HG03039 (cell line): ENCODE results near the gene POTEB2.
"Not testable (repeated sequence)": the region's sequence is repeated elsewhere in the genome, so short reads cannot be mapped to it uniquely, and the experiment has no call there.

Experiments
- ATAC-seq: cut with Tn5 transposase; IDR thresholded peaks from one replicate; pipeline ENCODE4 v1.9.1; 2021; ENCODE audit warnings: mild to moderate bottlenecking, moderate library complexity; ENCODE audit not compliant: unreplicated experiment

Gene POTEB2

GRCh38 chr15:20866214-20866613 is at the start of gene POTEB2:
Gene POTEB2, minus strand, starts transcription at chr15:20866314. Its CDS starts 33 bp downstream, at chr15:20866281.
- not testable (repeated sequence) for ATAC-seq

DNA sequence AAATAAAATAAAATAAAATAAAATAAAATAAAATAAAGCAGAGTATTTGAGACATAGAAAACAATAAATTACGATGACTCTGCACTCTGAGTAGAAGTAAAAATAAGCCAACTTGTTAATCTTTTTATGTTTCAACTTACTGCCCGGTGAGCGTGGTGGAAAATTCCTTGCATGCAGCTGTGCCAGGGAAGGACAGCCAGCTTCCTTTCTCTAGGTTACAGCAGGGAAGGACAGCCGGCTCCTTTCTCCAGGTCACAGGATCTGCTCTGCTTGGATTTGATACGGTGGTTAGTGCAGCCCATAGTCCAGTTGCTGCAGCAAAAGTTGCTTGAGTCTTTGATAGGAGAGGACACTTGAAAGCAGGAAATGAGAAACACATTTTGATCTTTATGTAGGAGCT is 13.8 kb upstream of the POTEB2 start:
- ATAC-seq, result not testable (repeated sequence)

- ATAC-seq, result not testable (repeated sequence)
These were observed 12.3 kb upstream of the POTEB2 start for GRCh38 chr15:20878464-20878863.

- ATAC-seq, result not testable (repeated sequence)
These were observed 11.7 kb upstream of the POTEB2 start for GRCh38 chr15:20877819-20878218.
